Activated naive CD4-positive, alpha-beta T cell treated with anti-CD3 and anti-CD28 coated beads, Interleukin-2, amount 50 U/mL, for 72 hours (primary cell): ENCODE measurements around the gene TACR3. TPM values are rescaled to one million over a fixed set of nuclear protein-coding genes. Genes with fewer than 3 reads are reported as not detected.
"Not testable (repeated sequence)": the region's sequence is repeated elsewhere in the genome, so short reads cannot be mapped to it uniquely, and the experiment has no call there.

Experiments used
- ATAC-seq, 2 donors: fragments of 150-1000 bp; cut with Tn5 transposase; 2 replicates each; pipeline ENCODE4 v1.10.0; 2021; ENCODE audit warnings: mild to moderate bottlenecking in 2 of 2, moderate library complexity in 2 of 2
- DNase-seq, 2 donors: peaks; one replicate each; pipeline ENCODE4 v3.0.0; 2021 to 2022; ENCODE audit warnings: low spot score in 2 of 2
- H3K27ac Mint-ChIP-seq, 2 donors: one replicate each; pipeline ENCODE4 v1.8.0; 2022; ENCODE audit warnings: mild to moderate bottlenecking in 2 of 2, mixed read lengths in 2 of 2
- H3K36me3 Mint-ChIP-seq, 2 donors: one replicate each; pipeline ENCODE4 v1.8.0; 2022; ENCODE audit warnings: mixed read lengths in 2 of 2
- H3K9me3 Mint-ChIP-seq, 2 donors: one replicate each; pipeline ENCODE4 v1.8.0; 2022; ENCODE audit warnings: mixed read lengths in 2 of 2
- total RNA-seq, 2 donors: library from RNA; stranded (reverse); gene quantifications; one replicate each; pipeline ENCODE4 v1.2.3, GENCODE V29; 2022

TACR3 gene, protein sequence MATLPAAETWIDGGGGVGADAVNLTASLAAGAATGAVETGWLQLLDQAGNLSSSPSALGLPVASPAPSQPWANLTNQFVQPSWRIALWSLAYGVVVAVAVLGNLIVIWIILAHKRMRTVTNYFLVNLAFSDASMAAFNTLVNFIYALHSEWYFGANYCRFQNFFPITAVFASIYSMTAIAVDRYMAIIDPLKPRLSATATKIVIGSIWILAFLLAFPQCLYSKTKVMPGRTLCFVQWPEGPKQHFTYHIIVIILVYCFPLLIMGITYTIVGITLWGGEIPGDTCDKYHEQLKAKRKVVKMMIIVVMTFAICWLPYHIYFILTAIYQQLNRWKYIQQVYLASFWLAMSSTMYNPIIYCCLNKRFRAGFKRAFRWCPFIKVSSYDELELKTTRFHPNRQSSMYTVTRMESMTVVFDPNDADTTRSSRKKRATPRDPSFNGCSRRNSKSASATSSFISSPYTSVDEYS
- total RNA-seq: not detected

DNA sequence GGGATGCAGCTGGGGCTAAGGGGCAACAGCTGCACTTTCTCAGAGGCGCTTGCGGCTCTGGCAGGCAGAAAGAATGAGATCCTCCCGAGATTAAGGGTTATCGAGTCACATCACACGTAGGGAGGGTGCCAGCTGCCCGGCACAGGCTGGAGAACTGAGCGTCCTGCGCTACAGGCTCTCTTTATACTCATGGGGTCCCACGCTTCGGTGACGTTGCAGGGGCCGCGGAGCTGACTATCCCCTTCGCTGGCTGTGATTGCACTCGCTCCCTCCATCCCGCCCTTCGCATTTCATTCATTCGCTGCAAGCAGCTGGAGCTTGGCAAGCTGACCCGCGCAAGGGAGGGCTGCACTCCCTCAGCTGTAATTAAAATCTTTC is at the start of gene TACR3:
TSS of gene TACR3 (minus strand) at position 156 of the 378 bp plus-strand sequence. CDS start 310 bp downstream, outside the sequence.
- H3K36me3 Mint-ChIP-seq: no peaks in the 10 kb centered on the region
- ATAC-seq (no peak), DNase-seq (no peak)
- H3K27ac Mint-ChIP-seq: no peak within 1 kb of the TSS
- H3K9me3 Mint-ChIP-seq: peaks cover 6 to 7% of the 10 kb centered on the region in 2 donors

DNA sequence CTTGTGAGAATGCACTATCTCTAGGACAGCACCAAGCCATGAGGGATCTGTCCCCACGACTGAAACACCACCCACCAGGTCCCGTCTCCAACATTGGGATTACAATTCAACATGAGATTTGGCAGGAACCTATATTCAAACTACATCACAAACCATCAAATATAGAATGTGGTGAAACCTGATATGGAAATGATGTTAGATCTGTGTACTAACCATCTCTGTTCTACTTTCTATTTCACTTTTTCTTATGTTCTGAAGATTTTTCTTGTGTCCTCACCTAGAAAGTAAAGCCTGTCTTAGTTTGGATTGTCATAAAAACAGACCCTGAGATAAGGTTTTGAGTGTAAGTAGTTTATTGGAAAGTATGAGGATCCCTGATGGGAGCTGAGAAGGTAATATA is 37.8 kb upstream of the TACR3 start:
- DNase-seq (no peak), ATAC-seq (no peak)
- peaks cover 9 to 16% of the 10 kb centered on the region in 2 donors for H3K9me3 Mint-ChIP-seq

DNA sequence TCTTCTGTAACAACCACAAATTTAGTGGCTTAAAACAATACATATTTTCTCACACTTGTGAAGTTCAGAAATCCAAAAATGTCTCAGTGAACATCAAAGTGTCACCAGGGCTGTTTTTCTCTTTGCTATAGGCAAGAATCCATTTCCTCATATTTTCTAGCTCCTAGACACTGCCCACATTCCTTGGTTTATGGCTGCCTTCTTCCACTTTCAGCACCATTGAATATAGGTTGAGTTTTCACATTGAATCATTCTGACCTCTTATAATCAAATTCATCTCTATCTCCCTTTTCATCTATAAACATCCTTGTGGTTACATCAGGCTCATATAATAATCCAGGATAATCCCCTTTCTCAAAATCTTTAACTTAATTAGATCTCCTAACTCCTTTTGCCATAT is 37.0 kb upstream of the TACR3 start:
- Mint-ChIP-seq H3K9me3 (peaks cover 9 to 16% of the 10 kb centered on the region in 2 donors), H3K36me3 (no peaks in the 10 kb centered on the region), H3K27ac (no peak overlapping the region)
- ATAC-seq (no peak), DNase-seq (no peak)

More for the DNA sequence above, 37.8 kb upstream of the TACR3 start:
- no peaks in the 10 kb centered on the region for H3K36me3 Mint-ChIP-seq
- no peak overlapping the region for H3K27ac Mint-ChIP-seq

GRCh38 chr4:103754844-103755243 is 35.1 kb upstream of the TACR3 start:
- ATAC-seq (no peak), DNase-seq (no peak)
- Mint-ChIP-seq H3K9me3 (peaks cover 13 to 16% of the 10 kb centered on the region in 2 donors), H3K27ac (no peak overlapping the region), H3K36me3 (no peaks in the 10 kb centered on the region)

DNA sequence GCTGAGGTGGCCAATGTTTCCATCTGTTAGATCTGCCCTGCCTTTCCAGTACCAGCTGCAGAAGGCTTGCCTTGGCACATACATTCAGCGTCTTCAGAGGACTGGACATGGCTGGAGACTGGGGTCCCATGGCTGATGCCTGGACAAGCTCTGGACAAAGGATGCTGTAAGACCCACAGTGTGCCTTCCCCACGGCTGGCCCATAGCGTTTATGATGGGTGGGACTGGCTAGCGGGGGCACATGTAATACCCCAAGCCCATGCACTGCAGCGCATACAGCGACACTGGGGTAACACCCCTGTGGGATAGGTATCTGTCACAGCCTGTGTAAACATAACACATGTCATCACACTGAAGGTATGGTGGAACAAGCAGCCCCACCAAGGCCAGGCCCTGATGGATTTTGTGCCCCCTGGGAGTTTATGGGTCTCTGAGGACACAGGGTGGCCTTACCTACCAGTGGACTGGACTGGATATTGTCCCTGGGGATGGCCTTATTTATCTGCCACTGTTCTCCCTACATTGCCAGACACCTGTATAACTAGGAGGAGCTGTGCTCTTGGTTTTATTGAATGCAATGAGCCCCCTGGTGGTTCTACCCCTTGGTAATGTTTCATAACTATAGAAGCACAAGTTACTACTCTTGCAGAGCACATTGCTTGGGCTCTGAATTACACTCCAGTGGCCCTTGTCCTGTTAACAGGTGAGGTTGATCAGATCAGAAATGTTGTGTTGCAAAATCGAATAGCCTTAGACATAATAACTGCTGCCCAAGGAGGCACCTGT is 34.3 kb upstream of the TACR3 start:
- no peak overlapping the region for H3K27ac Mint-ChIP-seq
- H3K9me3 Mint-ChIP-seq: peaks cover 13 to 16% of the 10 kb centered on the region in 2 donors
- DNase-seq: no peak
- no peak for ATAC-seq
- no peaks in the 10 kb centered on the region for H3K36me3 Mint-ChIP-seq

- H3K27ac Mint-ChIP-seq, ATAC-seq, H3K36me3 Mint-ChIP-seq, DNase-seq: not testable (repeated sequence)
- H3K9me3 Mint-ChIP-seq: peaks cover 15 to 17% of the 10 kb centered on the region in 2 donors
Measured at GRCh38 chr4:103723150-103723549, 3.4 kb upstream of the TACR3 start.

- ATAC-seq: no peak
- Mint-ChIP-seq H3K36me3 (no peaks in the 10 kb centered on the region), H3K27ac (no peak overlapping the region)
Measured at GRCh38 chr4:103721251-103721650, 1.5 kb upstream of the TACR3 start.

DNA sequence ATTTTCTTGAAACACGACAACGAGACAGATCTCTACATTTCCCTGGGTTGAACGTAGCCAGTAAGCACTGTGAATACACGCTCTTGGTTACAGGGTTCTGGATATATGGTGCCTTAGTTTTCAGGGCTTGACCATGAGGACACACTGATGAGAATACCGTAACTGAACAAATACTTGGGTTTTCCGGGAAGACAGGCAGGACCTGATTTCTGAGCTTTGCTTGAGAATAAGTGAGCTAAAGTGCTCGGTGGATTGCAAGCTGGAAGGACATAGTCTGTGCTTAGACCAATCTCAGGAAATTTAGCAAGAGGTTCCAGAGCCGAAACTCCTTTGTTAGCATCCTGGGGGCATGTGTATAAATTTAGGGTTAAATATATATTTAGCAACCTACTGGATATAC is 876 bp upstream of the TACR3 start:
- ATAC-seq (no peak), DNase-seq (no peak)
- no peak overlapping the region for H3K27ac Mint-ChIP-seq
- H3K9me3 Mint-ChIP-seq: peaks cover 7% of the 10 kb centered on the region in 2 donors
- no peaks in the 10 kb centered on the region for H3K36me3 Mint-ChIP-seq

More at GRCh38 chr4:103721251-103721650, 1.5 kb upstream of the TACR3 start:
- no peak for DNase-seq
- peaks cover 12 to 13% of the 10 kb centered on the region in 2 donors for H3K9me3 Mint-ChIP-seq

DNA sequence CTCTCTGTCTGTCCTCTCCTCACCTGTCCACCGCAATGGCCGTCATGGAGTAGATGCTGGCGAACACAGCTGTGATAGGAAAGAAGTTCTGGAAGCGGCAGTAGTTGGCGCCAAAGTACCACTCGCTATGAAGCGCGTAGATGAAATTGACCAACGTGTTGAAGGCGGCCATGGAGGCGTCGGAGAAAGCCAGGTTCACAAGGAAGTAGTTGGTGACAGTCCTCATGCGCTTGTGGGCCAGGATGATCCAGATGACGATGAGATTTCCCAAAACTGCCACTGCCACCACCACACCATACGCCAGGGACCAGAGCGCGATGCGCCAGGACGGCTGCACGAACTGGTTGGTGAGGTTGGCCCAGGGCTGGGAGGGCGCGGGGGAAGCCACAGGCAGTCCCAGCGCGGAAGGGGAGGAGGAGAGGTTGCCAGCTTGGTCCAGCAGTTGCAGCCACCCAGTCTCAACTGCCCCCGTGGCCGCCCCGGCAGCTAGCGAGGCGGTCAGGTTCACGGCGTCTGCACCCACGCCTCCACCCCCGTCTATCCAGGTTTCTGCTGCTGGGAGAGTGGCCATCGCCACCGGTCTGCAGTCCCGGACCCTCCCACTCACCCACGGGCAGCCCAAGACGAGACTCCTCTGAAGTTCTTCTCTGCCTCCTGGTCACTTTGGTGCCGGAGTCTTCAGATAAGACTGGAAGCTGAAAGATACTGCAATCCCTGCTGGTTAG is 518 bp downstream of the TACR3 start:
- DNase-seq: no peak
- H3K9me3 Mint-ChIP-seq: peaks cover 6 to 7% of the 10 kb centered on the region in 2 donors
- H3K27ac Mint-ChIP-seq: no peak overlapping the region
- no peak for ATAC-seq
- no peaks in the 10 kb centered on the region for H3K36me3 Mint-ChIP-seq

DNA sequence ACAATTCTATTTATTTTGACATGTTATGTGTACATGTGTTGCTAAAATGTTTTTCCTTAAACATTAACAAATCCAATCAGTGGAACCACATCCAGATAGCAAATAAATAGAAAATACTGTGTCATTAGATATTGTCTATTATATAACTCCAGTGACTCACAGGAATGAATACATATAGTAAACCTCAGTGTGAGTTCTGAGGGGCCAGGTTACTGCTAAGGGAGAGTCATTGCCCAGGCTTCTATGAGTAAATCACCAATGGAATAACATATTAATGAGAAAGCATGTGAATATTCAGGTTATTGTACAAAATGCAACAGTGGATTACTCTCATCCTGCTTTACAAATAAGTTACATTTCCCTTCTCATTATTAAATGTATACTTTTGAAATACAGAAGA is 27.2 kb downstream of the TACR3 start:
- no peak overlapping the region for H3K27ac Mint-ChIP-seq
- H3K9me3 Mint-ChIP-seq: peaks cover 0 to 4% of the 10 kb centered on the region in 2 donors
- no peak for DNase-seq
- ATAC-seq: no peak
- no peaks in the 10 kb centered on the region for H3K36me3 Mint-ChIP-seq

DNA sequence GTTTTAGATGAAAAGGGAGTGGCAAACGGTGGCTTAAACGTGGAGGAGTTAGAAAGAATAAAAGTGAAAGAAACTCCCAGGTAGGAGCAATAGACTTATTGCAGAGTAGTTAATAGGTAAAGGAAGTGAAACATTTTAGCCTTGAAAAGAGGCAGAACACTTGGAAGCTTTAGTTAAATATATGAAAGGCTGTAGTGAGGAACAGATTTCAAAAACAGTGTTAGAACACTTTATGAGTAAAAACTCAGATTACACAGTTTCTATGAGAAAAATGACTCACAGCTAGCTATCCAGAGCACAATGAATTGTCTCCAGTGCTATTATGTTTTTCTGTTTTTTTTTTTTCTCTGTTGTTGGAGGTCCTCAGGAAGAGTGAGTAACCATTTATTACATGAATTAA is 45.8 kb downstream of the TACR3 start:
- no peak for ATAC-seq
- no peaks in the 10 kb centered on the region for H3K36me3 Mint-ChIP-seq
- no peak overlapping the region for H3K27ac Mint-ChIP-seq
- peaks cover 4 to 9% of the 10 kb centered on the region in 2 donors for H3K9me3 Mint-ChIP-seq
- no peak for DNase-seq

GRCh38 chr4:103666764-103667163 is 53.0 kb downstream of the TACR3 start:
- H3K27ac Mint-ChIP-seq, H3K36me3 Mint-ChIP-seq, DNase-seq, H3K9me3 Mint-ChIP-seq, ATAC-seq: not testable (repeated sequence)

GRCh38 chr4:103664436-103665075 is 55.2 kb downstream of the TACR3 start:
- Mint-ChIP-seq H3K27ac (no peak overlapping the region), H3K9me3 (peaks cover 8 to 9% of the 10 kb centered on the region in 2 donors), H3K36me3 (no peaks in the 10 kb centered on the region)
- no peak for ATAC-seq
- no peak for DNase-seq

DNA sequence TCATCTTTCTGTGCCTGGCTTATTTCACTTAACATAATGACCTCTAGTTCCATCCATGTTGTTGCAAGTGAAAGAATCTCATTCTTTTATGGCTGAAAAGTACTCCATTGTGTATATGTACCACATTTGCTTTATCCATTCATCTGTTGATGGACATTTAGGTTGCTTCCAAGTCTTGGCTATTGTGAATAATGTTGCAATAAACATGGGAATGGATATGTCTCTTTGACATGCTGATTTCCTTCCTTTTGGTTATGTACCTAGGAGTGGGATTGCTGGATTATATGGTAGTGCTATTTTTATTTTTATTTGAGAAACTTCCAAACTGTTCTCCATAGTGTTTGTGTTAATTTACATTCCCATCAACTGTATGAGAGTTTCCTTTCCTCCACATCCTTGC is 71.2 kb downstream of the TACR3 start:
- ATAC-seq (no peak), DNase-seq (no peak)
- Mint-ChIP-seq H3K36me3 (no peaks in the 10 kb centered on the region), H3K9me3 (peaks cover 0 to 4% of the 10 kb centered on the region in 2 donors), H3K27ac (no peak overlapping the region)

- Mint-ChIP-seq H3K9me3 (peaks cover 0 to 4% of the 10 kb centered on the region in 2 donors), H3K27ac (no peak overlapping the region), H3K36me3 (no peaks in the 10 kb centered on the region)
- DNase-seq (no peak), ATAC-seq (no peak)
Measured at GRCh38 chr4:103645991-103646390, 73.8 kb downstream of the TACR3 start.

- DNase-seq (no peak), ATAC-seq (no peak)
- Mint-ChIP-seq H3K36me3 (no peaks in the 10 kb centered on the region), H3K27ac (no peak overlapping the region), H3K9me3 (peaks cover 6 to 8% of the 10 kb centered on the region in 2 donors)
Measured at GRCh38 chr4:103634236-103634635, 85.5 kb downstream of the TACR3 start.
